GM12875 (cell line): ENCODE measurements around the gene NFIX.

Source experiments
- H3K4me3 ChIP-seq: one replicate; pipeline ENCODE4 v1.5.1; 2011; ENCODE audit warnings: low read depth, low read length, control low read depth
- CTCF ChIP-seq: IDR thresholded peaks from 2 replicates; pipeline ENCODE4 v1.5.1; 2011; ENCODE audit warnings: low read depth, mild to moderate bottlenecking, control low read depth, inconsistent platforms, low read length, moderate library complexity, borderline replicate concordance; ENCODE audit not compliant: insufficient read depth

The NFIX gene

DNA sequence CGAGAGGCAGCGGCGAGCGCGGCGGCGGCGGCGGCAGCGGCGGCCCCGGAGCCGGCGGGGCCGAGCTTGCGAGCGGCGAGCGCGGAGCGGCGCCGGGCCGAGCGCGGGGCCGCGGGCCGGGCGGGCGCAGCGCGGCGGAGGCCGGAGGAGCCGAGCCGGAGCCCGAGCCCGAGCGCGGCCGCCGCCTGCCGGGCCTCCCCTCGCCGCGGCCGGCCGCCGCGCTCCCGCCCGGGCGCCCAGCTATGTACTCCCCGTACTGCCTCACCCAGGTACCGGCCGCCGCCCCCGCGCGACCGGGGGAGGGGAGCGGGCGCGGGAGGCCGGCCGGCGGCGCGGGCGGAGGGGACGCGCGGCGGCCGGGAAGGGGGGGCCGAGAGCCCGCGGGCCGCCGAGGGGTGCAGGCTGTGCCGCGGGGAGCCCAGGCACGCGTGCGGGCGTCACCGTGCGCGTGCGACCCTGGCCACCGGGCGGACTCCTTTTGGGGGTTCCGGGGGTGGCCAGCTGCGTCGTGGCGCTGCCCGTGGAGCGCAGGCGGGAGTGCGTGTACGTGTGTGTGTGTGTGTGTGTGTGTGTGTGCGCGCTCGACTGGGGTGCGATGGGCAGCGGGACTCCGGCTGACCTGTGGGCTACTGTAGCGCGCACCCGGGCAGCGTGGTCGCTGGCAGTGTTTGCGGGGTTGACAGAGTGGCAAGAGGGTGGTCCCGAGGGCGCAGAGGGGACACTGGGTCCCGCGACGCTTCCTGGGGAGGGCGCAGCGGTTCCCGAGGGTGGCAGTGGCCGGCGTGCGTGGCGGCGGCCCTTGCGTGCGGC is 526 bp downstream of the NFIX start:
- TF ChIP-seq CTCF = no peak
- H3K4me3 ChIP-seq = no peak overlapping the region

GRCh38 chr19:12996406-12997094 is 1.3 kb downstream of the NFIX start:
- H3K4me3 ChIP-seq = no peak overlapping the region

GRCh38 chr19:12997179-12997966 is 2.1 kb downstream of the NFIX start:
- H3K4me3 ChIP-seq = no peak overlapping the region
- TF ChIP-seq CTCF = no peak

More at GRCh38 chr19:12996406-12997094, 1.3 kb downstream of the NFIX start:
- TF ChIP-seq CTCF = no peak

DNA sequence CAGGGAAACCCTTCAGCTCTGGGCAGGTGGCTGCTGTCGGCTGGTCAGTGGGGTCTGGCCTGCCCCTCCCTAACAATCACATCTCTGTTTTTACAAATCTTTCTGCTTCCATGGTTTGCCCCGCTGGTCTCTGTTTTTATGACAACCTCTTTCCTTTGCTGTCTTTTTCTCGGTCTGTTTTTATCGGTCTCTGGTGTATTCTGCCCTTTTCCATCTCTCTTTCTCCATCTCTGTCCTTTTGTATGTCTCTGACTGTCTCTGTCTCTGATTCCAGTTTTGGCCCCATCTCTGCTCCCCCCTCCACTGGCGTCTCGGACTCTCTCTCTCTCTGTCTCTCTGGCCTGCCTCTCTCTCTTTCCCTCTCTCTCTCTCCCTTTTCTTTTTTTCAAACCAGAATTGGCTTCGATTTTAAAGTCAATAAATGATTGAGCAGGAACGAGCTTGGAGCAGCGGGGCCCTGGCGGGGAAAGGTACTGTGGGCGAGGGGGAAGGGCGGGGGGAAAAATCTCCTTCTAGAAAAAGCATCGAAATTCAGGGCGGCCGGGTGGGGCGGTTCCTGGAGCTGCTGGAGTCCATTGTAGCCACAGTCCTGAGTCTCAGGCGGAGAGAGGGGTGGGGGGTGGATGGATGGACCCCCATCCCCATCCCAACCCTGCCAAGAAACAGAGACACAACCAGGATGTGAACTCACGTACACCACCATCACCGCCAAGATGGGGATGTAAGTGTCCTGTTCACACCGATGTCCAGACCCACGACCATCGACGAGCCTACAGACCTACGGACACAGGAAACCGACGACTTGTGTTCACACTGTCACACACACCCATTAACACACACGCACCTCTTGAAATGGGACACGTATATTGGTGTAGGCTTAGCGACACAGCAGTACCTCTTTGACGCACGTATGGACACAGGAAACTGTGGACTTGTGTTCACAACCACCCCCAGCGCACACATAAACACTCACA is 3.0 kb downstream of the NFIX start:
- no peak for TF ChIP-seq CTCF
- H3K4me3 ChIP-seq = no peak overlapping the region

GRCh38 chr19:13001166-13001501 is 5.9 kb downstream of the NFIX start:
- no peak for TF ChIP-seq CTCF
- H3K4me3 ChIP-seq = no peak overlapping the region

DNA sequence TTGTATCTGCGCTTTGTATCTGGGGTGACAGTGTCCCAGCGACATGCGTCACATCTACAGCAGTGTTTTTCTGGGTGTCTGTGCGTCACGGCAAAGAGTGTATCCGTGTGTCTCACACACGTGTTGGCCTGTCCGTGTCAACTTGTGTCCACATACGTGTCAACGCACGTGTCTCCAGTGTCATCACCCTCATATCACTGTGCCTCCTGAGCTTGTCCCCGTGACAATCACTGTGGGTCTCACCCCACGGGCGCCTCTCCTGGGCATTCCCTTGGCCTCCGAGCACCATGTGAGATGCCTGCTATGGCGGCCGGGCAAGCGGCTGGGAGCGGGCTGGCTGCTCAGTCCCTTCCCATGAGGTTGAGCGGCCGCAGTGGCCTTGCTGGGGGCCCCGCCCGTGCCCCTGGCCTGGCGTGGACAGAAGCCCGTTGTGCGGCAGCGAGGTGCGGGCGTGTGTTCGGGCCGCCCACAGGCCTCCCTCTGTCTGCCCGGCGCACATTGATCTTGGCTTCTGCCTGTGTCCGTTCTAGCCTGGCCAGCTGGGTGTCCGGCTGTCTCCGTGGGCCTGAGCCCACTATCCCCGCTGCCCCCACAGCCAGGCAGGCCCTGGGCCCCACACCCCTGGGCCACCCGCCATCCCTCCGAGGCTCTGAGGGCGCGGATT is 6.4 kb downstream of the NFIX start:
- TF ChIP-seq CTCF = no peak
- no peak overlapping the region for H3K4me3 ChIP-seq
